ENCODE results near the gene SERPING1.
A peak's percentile ranks its signal among the peaks of the same experiment; 100 is the strongest.

The SERPING1 gene

DNA sequence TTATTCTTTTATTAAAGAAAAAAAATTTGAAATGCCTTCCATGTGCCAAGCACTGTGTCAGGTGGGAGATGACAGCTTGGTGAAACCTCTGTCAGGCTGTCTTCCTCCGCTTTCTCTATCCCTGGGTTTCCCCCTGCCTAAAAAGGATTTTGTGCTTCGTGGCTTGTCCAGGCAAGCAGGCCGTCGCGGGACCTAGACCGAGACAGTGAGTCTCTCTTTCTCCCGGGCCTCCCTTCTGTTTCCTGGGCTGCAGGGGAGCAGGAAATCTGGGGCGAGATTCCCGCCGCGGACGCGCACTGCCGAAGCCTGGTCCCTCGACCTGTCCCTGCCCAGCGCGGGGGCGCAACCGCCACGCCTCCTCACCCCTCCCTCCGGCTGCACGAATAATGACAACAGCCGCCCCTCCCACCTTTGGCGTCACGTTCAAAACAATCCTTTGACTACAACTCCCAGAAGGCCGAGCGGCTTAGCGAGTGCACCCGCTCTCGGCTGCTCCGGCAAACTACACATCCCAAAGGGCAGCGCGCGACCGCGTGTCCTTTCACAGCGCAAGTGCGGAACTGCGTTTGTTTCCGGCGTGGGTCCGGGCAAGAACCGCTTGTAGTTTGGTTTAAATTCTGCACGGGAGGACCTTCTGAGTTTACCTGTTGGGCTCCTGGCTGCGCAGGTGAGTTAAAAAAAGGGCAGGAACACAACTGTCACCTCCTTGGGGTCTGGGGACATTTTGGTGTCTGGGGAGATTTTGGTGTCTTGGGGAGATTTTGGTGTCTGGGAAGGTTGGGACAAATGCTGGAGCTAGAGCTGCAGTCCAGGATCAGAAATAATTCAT, 59.9 kb downstream of the SERPING1 start, which contains the start of gene CLP1:
CLP1 (plus strand) TSS at position 569 of the 829 bp plus-strand sequence. CDS start 1,715 bp downstream, outside the sequence.
- H3K4me2 ChIP-seq (ENCODE audit: low read depth, low read length, poor library complexity, severe bottlenecking) = peak within 1 kb of the TSS; percentile 89
- no peaks in the 10 kb centered on the region for H3K27me3 ChIP-seq (ENCODE audit: low read length)
- no peaks in the 10 kb centered on the region for H3K9me3 ChIP-seq (ENCODE audit: insufficient read depth, low read length)
- H3K27ac ChIP-seq (ENCODE audit: low read depth, low read length) = 0 out of 2 replicates have a peak within 1 kb of the TSS, but pooled peaks have one; percentile 3
- peak within 1 kb of the TSS; percentile 72 for H3K9ac ChIP-seq (ENCODE audit: low read length)
- peaks cover 22% of the 10 kb centered on the region for H3K79me2 ChIP-seq (ENCODE audit: insufficient read depth, low read length)
- TF ChIP-seq, protein P1, sequence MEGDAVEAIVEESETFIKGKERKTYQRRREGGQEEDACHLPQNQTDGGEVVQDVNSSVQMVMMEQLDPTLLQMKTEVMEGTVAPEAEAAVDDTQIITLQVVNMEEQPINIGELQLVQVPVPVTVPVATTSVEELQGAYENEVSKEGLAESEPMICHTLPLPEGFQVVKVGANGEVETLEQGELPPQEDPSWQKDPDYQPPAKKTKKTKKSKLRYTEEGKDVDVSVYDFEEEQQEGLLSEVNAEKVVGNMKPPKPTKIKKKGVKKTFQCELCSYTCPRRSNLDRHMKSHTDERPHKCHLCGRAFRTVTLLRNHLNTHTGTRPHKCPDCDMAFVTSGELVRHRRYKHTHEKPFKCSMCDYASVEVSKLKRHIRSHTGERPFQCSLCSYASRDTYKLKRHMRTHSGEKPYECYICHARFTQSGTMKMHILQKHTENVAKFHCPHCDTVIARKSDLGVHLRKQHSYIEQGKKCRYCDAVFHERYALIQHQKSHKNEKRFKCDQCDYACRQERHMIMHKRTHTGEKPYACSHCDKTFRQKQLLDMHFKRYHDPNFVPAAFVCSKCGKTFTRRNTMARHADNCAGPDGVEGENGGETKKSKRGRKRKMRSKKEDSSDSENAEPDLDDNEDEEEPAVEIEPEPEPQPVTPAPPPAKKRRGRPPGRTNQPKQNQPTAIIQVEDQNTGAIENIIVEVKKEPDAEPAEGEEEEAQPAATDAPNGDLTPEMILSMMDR (IDR thresholded peaks at IDR 0.05; ENCODE audit: insufficient read depth, low read length, poor library complexity, severe bottlenecking) = no peak
- TF ChIP-seq EZH2phosphoT487 (conservative IDR thresholded peaks at IDR 0.05; ENCODE audit: low read length) = no peak
- no peaks in the 10 kb centered on the region for H4K20me1 ChIP-seq (ENCODE audit: low read depth, low read length)
- peaks cover 2% of the 10 kb centered on the region; the same call in 1 of the 2 replicates for H3F3A ChIP-seq (ENCODE audit: insufficient read depth)
- peak within 1 kb of the TSS; percentile 92 for H2AFZ ChIP-seq (ENCODE audit: low read depth, low read length, severe bottlenecking)
- H3K36me3 ChIP-seq (ENCODE audit: low read length) = peaks cover 19% of the 10 kb centered on the region
- peak within 1 kb of the TSS; percentile 76 for H3K4me3 ChIP-seq (ENCODE audit: insufficient read depth, low read length, poor library complexity, severe bottlenecking)
- H3K9me2 ChIP-seq (replicated peaks; ENCODE audit: insufficient read depth, low read length) = no peaks in the 10 kb centered on the region

DNA sequence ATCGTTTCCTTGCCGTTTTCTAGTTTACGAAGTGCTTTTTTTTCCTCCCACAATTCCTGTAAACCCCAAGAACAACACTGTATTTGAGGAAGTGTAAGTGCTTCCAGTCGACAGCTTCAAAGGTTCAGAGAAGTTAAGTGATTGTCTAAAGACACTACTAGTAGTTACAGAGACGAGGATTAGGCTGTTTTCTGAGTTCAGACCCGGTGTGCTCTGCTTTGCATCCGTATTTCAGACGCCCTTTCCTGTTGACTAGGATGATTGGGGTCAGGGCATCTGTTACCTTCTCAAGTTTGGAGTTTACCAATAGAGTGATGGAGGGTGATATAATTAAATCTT, 60.5 kb downstream of the SERPING1 start:
- H3K4me3 ChIP-seq (ENCODE audit: insufficient read depth, low read length, poor library complexity, severe bottlenecking) = peak overlapping the region; percentile 76
- no peaks in the 10 kb centered on the region for H3K27me3 ChIP-seq (ENCODE audit: low read length)
- H4K20me1 ChIP-seq (ENCODE audit: low read depth, low read length) = no peaks in the 10 kb centered on the region
- H3F3A ChIP-seq (ENCODE audit: insufficient read depth) = peaks cover 8% of the 10 kb centered on the region
- H3K27ac ChIP-seq (ENCODE audit: low read depth, low read length) = 0 out of 2 replicates have a peak overlapping the region, but pooled peaks have one; percentile 3
- peak overlapping the region; percentile 72 for H3K9ac ChIP-seq (ENCODE audit: low read length)
- H3K79me2 ChIP-seq (ENCODE audit: insufficient read depth, low read length) = peaks cover 22% of the 10 kb centered on the region
- H3K9me2 ChIP-seq (replicated peaks; ENCODE audit: insufficient read depth, low read length) = no peaks in the 10 kb centered on the region
- H2AFZ ChIP-seq (ENCODE audit: low read depth, low read length, severe bottlenecking) = no peak overlapping the region
- H3K4me2 ChIP-seq (ENCODE audit: low read depth, low read length, poor library complexity, severe bottlenecking) = peak overlapping the region; percentile 89
- no peaks in the 10 kb centered on the region for H3K9me3 ChIP-seq (ENCODE audit: insufficient read depth, low read length)
- TF ChIP-seq, protein P1 (IDR thresholded peaks at IDR 0.05; ENCODE audit: insufficient read depth, low read length, poor library complexity, severe bottlenecking) = no peak
- TF ChIP-seq EZH2phosphoT487 (conservative IDR thresholded peaks at IDR 0.05; ENCODE audit: low read length) = no peak
- peaks cover 19% of the 10 kb centered on the region for H3K36me3 ChIP-seq (ENCODE audit: low read length)

DNA sequence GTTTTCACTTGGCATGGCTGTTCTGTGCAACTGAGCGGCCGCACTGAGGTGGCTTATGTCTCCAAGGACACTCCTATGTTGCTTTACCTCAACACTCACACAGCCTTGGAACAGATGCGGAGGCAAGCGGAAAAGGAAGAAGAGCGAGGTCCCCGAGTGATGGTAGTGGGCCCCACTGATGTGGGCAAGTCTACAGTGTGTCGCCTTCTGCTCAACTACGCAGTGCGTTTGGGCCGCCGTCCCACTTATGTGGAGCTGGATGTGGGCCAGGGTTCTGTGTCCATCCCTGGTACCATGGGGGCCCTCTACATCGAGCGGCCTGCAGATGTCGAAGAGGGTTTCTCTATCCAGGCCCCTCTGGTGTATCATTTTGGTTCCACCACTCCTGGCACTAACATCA, 62.2 kb downstream of the SERPING1 start:
- Histone ChIP-seq H3K4me3 (ENCODE audit: insufficient read depth, low read length, poor library complexity, severe bottlenecking) (no peak overlapping the region), H3K4me2 (ENCODE audit: low read depth, low read length, poor library complexity, severe bottlenecking) (no peak overlapping the region), H2AFZ (ENCODE audit: low read depth, low read length, severe bottlenecking) (no peak overlapping the region), H3K27me3 (ENCODE audit: low read length) (no peaks in the 10 kb centered on the region), H3F3A (ENCODE audit: insufficient read depth) (peaks cover 9% of the 10 kb centered on the region), H3K79me2 (ENCODE audit: insufficient read depth, low read length) (peaks cover 22% of the 10 kb centered on the region), H4K20me1 (ENCODE audit: low read depth, low read length) (no peaks in the 10 kb centered on the region), H3K9me3 (ENCODE audit: insufficient read depth, low read length) (no peaks in the 10 kb centered on the region), H3K36me3 (ENCODE audit: low read length) (peaks cover 19% of the 10 kb centered on the region), H3K27ac (ENCODE audit: low read depth, low read length) (no peak overlapping the region), H3K9ac (ENCODE audit: low read length) (no peak overlapping the region), H3K9me2 (replicated peaks; ENCODE audit: insufficient read depth, low read length) (no peaks in the 10 kb centered on the region)
- TF ChIP-seq EZH2phosphoT487 (conservative IDR thresholded peaks at IDR 0.05; ENCODE audit: low read length) = no peak
- TF ChIP-seq, protein P1 (IDR thresholded peaks at IDR 0.05; ENCODE audit: insufficient read depth, low read length, poor library complexity, severe bottlenecking) = no peak

All from SU-DHL-6 (cell line).